ENCODE measurements around the gene COL5A1.

- no peak for TF ChIP-seq CTCF (conservative IDR thresholded peaks at IDR 0.05)
- no peak for TF ChIP-seq ZFX (IDR thresholded peaks at IDR 0.05)
Measured at GRCh38 chr9:134621558-134622110, 20.0 kb upstream of the COL5A1 start.

Data from C4-2B (cell line).